Measurements from ENCODE around the gene PHOSPHO1. TPM values are rescaled to one million over a fixed set of nuclear protein-coding genes. Genes with fewer than 3 reads are reported as not detected.
A peak's percentile ranks its signal among the peaks of the same experiment; 100 is the strongest.

The PHOSPHO1 gene
- total RNA-seq, 6 donors from 2014 or later = 0.30 to 4.7 (median 3.1) TPM; not detected in 1

DNA sequence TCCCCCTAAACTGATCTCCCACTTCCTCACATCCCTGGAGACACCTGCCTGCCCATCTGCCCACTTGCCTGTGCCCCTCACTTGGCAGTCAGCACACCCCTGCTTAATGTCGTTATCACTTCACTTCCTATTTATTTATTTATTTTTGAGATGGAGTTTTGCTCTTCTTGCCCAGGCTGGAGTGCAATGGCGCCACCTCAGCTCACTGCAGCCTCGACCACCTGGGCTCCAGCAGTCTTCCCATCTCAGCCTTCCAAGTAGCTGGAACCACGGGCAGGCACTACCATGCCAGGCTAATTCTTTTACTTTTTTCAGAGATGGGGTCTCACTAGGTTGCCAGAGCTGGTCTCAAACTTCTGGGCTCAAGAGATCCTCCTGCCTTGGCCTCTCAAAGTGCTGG is 23.5 kb upstream of the PHOSPHO1 start:
- H3K4me3 ChIP-seq = no peak overlapping the region
- WGBS, 2 donors = 60 to 69% methylated on average over 4 of the region's 4 CpGs
- DNase-seq = no peak
- TF ChIP-seq POLR2AphosphoS5 (IDR thresholded peaks at IDR 0.05) (no peak), POLR2A (IDR thresholded peaks at IDR 0.05) (no peak), EP300 (IDR thresholded peaks at IDR 0.05) (no peak)
- TF ChIP-seq, protein P1, sequence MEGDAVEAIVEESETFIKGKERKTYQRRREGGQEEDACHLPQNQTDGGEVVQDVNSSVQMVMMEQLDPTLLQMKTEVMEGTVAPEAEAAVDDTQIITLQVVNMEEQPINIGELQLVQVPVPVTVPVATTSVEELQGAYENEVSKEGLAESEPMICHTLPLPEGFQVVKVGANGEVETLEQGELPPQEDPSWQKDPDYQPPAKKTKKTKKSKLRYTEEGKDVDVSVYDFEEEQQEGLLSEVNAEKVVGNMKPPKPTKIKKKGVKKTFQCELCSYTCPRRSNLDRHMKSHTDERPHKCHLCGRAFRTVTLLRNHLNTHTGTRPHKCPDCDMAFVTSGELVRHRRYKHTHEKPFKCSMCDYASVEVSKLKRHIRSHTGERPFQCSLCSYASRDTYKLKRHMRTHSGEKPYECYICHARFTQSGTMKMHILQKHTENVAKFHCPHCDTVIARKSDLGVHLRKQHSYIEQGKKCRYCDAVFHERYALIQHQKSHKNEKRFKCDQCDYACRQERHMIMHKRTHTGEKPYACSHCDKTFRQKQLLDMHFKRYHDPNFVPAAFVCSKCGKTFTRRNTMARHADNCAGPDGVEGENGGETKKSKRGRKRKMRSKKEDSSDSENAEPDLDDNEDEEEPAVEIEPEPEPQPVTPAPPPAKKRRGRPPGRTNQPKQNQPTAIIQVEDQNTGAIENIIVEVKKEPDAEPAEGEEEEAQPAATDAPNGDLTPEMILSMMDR (IDR thresholded peaks at IDR 0.05) = no peak
- H3K36me3 ChIP-seq = no peaks in the 10 kb centered on the region
- H3K9me3 ChIP-seq = no peaks in the 10 kb centered on the region
- no peak for ATAC-seq (ENCODE audit: low FRiP score in 2 of 2)
- no peak overlapping the region for H3K27ac ChIP-seq
- H3K27me3 ChIP-seq = no peaks in the 10 kb centered on the region
- peaks cover 0 to 5% (median 2%) of the 10 kb centered on the region in 4 donors for H3K4me1 ChIP-seq

DNA sequence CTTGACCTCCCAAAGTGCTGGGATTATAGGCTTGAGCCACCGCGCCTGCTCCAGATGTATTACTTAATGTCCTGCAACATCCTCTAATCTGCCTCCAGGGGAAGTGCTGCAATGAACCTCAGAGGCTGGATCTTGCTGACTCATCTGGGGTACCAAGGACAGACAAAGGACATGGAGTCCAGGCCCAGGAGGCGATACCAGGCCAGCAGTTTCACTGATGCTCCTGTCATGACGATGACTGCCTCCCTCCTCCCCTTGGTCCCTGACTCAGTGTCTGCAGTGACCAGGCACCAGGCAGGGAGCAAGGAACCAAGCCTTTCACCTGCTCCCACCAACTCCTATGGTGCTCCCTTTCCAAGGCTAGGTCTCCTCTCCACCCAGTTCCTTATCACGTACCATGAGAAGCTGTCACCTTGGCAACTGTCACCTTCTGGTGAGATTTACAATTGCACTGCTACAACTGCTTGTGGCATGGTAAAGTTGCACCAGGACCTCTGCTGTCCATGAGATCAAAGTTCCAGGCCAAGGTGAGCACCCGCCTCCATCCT is 21.6 kb upstream of the PHOSPHO1 start:
- no peaks in the 10 kb centered on the region for H3K9me3 ChIP-seq
- no peak for TF ChIP-seq POLR2A (IDR thresholded peaks at IDR 0.05)
- TF ChIP-seq POLR2AphosphoS5 (IDR thresholded peaks at IDR 0.05) = no peak
- TF ChIP-seq EP300 (IDR thresholded peaks at IDR 0.05) = no peak
- TF ChIP-seq, protein P1 (IDR thresholded peaks at IDR 0.05) = no peak
- peaks cover 0 to 7% (median 2%) of the 10 kb centered on the region in 4 donors for H3K4me1 ChIP-seq
- peak; percentile 55 to 66 for ATAC-seq (ENCODE audit: low FRiP score in 2 of 2)
- no peak overlapping the region for H3K4me3 ChIP-seq
- no peaks in the 10 kb centered on the region for H3K36me3 ChIP-seq
- peak in 1 of 2 donors; percentile 78 for DNase-seq
- H3K27ac ChIP-seq = peak overlapping the region in 2 of 4 donors; percentile 7 to 63
- WGBS, 2 donors = 76 to 85% methylated on average over 4 to 6 of the region's 6 CpGs
- H3K27me3 ChIP-seq = no peaks in the 10 kb centered on the region

DNA sequence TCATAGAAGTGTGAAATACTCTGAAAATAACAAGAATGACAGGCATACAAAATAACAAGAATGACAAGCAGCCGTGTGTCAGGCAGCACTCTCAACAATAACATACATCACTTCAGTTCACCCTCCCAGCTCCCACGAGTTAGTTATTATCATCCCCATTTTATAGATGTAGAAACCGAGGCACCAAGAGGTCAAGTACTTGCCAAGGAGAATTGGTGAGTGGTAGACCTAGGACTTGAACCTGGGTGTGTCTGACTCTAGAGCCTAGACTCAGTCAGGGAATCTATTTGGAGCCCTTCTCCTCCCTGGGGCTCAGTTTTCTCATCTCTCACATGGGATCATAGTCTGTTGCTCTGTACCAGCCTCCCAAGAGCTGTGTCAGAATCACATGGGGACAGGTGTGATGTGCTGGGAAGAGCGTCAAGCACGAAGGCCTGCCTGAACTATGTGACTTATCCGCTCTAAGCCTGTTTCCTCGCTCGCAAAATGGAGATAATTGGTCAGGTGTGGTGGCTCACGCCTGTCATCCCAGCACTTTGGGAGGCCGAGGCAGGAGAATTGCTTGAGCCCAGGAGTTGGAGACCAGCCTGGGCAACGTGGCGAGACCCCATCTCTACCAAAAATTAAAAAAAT is 19.4 kb upstream of the PHOSPHO1 start:
- no peak overlapping the region for H3K27ac ChIP-seq
- H3K4me1 ChIP-seq = peaks cover 0 to 7% (median 2%) of the 10 kb centered on the region in 4 donors
- no peaks in the 10 kb centered on the region for H3K27me3 ChIP-seq
- DNase-seq (no peak), ATAC-seq (ENCODE audit: low FRiP score in 2 of 2) (no peak)
- TF ChIP-seq POLR2A (IDR thresholded peaks at IDR 0.05) (no peak), POLR2AphosphoS5 (IDR thresholded peaks at IDR 0.05) (no peak), EP300 (IDR thresholded peaks at IDR 0.05) (no peak)
- TF ChIP-seq, protein P1 (IDR thresholded peaks at IDR 0.05) = no peak
- H3K36me3 ChIP-seq = no peaks in the 10 kb centered on the region
- 83 to 91% methylated on average over 5 to 12 of the region's 12 CpGs for WGBS, 2 donors
- no peak overlapping the region for H3K4me3 ChIP-seq
- no peaks in the 10 kb centered on the region for H3K9me3 ChIP-seq

DNA sequence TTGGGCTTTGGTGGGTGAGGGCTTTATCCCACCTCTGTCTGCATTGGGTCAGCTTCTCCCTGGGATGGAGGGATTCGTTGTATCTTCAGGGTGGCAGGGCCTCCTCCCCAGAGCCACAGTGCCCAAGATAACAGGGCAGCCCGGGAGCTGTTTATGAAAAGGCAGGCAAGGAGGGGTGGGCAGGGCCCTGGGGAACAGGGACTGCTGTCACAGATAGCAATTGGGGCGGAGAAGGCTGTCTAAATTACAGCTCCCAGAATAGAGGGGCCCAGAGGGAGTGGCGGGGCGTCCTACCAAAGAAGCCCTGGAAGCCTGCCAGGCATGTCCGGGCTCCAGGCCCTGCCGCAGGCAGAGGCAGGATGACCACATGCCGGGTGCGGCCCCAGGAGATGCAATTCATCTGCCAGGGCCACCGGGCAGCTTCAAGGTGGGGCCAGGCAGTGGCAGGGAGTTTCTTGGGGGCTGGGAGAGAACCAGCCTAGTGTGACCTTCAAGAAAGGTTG is 18.8 kb upstream of the PHOSPHO1 start:
- Histone ChIP-seq H3K4me3 (no peak overlapping the region), H3K9me3 (no peaks in the 10 kb centered on the region), H3K4me1 (peaks cover 0 to 7% (median 2%) of the 10 kb centered on the region in 4 donors), H3K27me3 (no peaks in the 10 kb centered on the region), H3K27ac (no peak overlapping the region), H3K36me3 (no peaks in the 10 kb centered on the region)
- ATAC-seq (ENCODE audit: low FRiP score in 2 of 2) (peak in 1 of 2 donors; percentile 38), DNase-seq (peak in 1 of 2 donors; percentile 50)
- 40 to 54% methylated on average over 1 to 3 of the region's 10 CpGs for WGBS, 2 donors
- TF ChIP-seq POLR2A (IDR thresholded peaks at IDR 0.05) (no peak), EP300 (IDR thresholded peaks at IDR 0.05) (no peak), POLR2AphosphoS5 (IDR thresholded peaks at IDR 0.05) (no peak)
- TF ChIP-seq, protein P1 (IDR thresholded peaks at IDR 0.05) = no peak

Data from upper lobe of left lung (tissue), 6 donors.